Measurements from ENCODE around the gene RSPH9.
"Not testable (repeated sequence)": the region's sequence is repeated elsewhere in the genome, so short reads cannot be mapped to it uniquely, and the experiment has no call there.

RSPH9 gene

GRCh38 chr6:43629505-43630300 is 15.1 kb upstream of the RSPH9 start:
- peak; percentile 98 to 99 for DNase-seq

GRCh38 chr6:43630980-43631619 is 13.7 kb upstream of the RSPH9 start:
- no peak for DNase-seq

DNA sequence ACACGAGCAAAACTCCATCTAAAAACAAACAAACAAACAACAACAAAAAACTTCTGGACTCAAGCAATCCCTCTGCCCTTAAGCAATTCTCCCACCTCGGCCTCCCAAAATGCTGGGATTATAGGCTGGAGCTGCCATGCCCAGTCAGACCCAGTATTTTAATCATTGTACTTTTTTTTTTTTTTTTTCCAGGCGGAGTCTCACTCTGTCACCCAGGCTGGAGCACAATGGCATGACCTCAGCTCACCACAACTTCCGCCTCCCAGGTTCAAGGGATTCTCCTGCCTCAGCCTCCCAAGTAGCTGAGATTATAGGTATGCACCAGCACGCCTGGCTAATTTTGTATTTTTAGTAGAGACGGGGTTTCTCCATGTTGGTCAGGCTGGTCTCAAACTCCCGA is 11.8 kb upstream of the RSPH9 start:
- DNase-seq = not testable (repeated sequence)

- DNase-seq = no peak
Measured at GRCh38 chr6:43634702-43635303, 10.0 kb upstream of the RSPH9 start.

DNA sequence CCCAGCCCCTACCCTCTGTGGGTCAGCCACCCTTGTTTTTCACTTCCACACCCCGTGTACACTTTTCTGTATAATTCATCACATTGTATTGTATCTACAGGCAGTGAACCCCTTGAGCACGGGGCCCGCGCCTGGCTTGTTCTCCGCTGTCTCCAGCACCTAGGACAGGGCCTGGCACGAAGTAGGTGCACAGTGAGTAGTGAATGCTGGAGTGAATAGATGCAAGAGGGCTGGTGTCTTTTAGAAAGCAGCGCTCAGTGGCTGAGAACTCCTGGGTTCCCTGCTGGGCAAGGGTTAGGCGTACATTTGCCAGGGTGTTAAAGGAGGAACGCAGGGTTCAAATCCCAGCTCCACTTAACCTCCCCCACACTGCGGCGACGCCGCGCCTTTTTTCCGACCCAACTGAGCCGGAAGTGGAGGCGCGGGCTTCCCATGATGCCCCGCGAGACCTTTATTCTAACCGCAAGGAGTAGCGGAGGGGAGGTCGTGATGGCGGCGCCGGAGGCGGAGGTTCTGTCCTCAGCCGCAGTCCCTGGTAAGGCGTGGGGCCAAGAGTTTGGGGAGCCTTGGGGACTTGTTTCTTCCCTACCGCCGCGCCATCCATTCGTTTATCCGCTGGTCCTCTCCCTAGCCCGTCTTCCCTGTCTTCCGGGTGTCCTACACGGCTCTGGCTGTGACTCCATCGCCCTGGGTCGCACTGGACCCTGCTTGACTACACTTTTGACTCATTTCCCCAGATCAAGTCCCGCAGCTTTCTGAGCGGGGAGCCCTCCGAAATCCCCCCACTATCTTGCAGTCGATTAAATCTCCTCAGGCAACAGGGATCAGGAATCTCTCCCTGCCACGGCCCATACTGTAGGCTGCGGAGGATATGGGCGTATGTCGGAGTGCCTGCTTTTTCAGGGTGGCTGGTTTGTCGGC is 9.2 kb upstream of the RSPH9 start, which contains the start of gene MAD2L1BP:
Gene MAD2L1BP, plus strand, starts transcription at position 454 of the 921 bp plus-strand sequence. Its CDS starts 36 bp downstream, at position 490.
- DNase-seq = peak; percentile 79 to 86

GRCh38 chr6:43636308-43636659 is 8.6 kb upstream of the RSPH9 start:
- DNase-seq = peak in 1 of 2 donors; percentile 5

- peak in 1 of 2 donors; percentile 36 for DNase-seq
Measured at GRCh38 chr6:43639984-43640800, 4.6 kb upstream of the RSPH9 start.

DNA sequence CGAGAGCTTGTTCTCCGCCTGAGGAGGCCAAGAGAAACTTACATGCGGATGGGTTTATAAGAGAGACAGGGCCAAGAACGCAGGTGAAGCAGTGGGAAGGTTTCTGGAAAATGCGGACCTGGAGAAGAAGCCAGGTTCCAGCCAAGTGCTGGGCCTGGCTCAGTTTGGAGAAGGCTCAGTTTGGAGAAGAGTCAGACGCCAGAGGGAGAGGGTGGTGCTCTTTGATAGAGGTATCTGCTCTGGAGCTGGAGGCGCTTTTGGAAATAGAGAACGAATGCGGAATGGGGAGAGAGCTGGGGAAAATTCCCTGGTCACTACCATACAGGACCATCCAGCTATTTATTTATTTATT is 753 bp downstream of the RSPH9 start:
- DNase-seq = no peak

GRCh38 chr6:43647613-43648012 is 2.8 kb downstream of the RSPH9 start:
- DNase-seq = no peak

- no peak for DNase-seq
Measured at GRCh38 chr6:43648248-43648647, 3.4 kb downstream of the RSPH9 start.

- not testable (repeated sequence) for DNase-seq
Measured at GRCh38 chr6:43652822-43653221, 8.0 kb downstream of the RSPH9 start.

DNA sequence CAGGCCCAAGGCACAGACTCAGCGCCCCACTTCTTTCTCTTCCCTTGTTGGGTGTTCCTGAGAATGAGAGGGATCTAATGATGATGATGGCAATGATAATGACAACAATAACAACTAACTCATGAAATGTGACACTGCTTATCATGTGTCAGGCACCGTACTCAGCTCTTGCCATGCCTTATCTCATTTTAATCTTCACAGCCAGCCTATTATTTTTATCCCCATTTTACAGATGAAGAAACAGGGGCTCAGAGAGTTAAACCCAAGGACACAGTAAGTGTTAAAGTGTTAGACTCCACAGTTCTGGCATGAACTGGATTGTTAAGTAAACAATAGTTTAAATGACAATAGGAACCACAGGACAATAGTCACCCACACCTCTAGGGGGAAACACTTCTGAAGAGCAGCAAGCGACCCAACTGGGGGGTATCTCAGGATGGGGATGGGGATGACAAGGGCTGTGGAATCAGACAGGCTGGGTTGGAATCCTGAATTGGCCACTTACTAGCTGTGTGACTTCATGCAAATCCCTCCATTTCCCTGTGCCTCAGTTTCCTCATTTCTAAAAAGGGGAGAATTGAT is 12.5 kb downstream of the RSPH9 start:
- DNase-seq = no peak

DNA sequence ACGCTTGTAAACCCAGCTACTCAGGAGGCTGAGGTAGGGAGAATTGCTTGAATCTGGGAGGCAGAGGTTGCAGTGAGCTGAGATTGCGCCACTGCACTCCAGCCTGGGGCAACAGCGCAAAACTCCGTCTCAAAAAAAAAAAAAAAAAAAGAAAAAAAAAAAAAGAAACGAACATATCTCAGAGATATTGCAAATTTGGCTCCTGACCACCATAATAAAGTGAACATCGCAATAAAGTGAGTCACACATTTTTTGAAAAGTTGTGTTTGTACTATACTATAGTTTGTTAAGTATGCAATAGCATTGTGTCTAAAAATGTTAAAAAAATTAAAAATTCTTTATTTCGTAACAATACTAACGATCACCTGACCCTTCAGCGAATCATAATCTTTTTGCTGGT is 13.3 kb downstream of the RSPH9 start:
- DNase-seq = no peak

DNA sequence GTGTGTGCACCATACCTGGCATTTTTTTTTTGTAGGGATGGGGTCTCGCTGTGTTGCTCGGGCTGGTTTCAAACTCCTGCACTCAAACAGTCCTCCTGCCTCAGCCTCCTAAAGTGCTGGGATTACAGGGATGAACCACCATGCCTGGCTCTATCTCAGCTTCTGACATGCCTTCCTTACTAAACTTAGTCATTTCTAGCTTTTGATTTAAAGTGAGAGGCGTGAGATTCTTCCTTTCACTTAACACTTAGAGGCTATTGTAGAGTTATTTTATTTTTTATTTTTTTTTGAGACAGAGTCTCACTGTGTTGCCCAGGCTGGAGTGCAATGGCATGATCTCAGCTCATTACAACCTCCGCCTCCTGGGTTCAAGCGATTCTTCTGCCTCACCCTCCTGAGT is 18.1 kb downstream of the RSPH9 start:
- not testable (repeated sequence) for DNase-seq

DNA sequence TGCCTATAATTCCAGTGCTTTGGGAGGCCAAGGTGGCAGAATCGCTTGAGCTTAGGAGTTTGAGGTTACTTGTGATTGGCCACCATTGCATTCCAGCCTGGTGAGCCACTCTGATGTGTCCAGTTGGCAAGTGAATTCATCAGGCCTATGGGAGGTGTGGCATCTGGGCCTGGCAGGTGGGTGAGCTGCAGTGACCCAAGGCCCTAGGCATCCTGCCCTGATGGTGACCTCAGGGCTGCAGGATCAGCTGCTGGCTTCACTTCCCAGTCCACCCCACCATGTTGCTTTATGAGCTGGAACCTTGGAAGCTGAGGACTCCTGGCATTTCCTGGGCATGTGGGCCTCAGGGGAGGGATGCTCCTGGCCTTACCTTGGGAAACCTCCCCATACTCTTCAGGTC is 20.5 kb downstream of the RSPH9 start:
- no peak for DNase-seq

DNA sequence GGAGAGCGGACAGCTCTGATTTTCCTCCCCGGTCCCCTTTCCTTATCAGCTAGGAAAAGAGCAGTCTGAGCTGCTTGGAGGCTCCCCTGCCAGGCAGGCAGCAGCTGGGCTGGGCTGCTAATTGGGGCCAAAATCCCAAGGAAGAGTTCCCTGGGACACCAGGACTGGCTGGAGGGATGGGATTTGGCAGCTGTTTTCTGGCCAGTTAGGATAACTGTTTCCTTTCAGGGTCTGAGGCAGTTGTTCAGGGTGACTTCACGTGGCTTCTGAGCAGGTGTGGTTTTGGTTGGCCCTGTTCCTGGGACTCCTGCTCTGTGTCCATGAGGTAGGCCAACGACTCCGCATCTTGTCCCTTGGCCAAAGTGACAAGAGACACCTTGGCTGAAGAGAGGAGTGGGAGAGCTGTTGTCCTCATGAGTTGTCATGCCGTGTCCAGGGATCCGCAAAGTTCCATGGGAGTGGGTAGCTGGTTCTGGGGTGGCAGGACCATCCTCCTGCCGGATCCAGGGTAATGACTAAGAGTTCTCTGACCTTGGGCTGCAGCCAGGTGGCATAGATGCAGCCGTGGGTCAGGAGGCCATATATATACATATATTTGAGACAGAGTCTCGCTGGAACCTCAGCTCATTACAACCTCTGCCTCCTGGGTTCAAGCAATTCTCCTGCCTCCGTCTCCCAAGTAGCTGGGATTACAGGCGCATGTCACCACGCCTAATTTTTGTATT is 21.5 kb downstream of the RSPH9 start:
- DNase-seq = no peak

GRCh38 chr6:43667245-43668150 is 22.7 kb downstream of the RSPH9 start:
- peak; percentile 75 to 77 for DNase-seq

GRCh38 chr6:43668151-43669028 is 23.6 kb downstream of the RSPH9 start:
- peak; percentile 45 to 48 for DNase-seq
